ENCODE data around the gene OSBPL8.

- TF ChIP-seq POLR2AphosphoS5 (IDR thresholded peaks at IDR 0.05) (no peak), CTCF (IDR thresholded peaks at IDR 0.05) (no peak), POLR2A (IDR thresholded peaks at IDR 0.05) (no peak)
These were observed 115.1 kb downstream of the OSBPL8 start for GRCh38 chr12:76444408-76444984.

Measured in transverse colon (tissue), 4 donors.